Mesothelial cell of epicardium (in vitro differentiated cells): ENCODE data around the gene EEF1AKMT3. TPM values are rescaled to one million over a fixed set of nuclear protein-coding genes. Genes with fewer than 3 reads are reported as not detected.

ENCODE experiments used
- DNase-seq, 2 experiments: peaks; one replicate each; pipeline ENCODE4 v3.0.0; 2021; ENCODE audit warnings: low spot score in 2 of 2; ENCODE audit not compliant: unreplicated experiment in 2 of 2
- H3K27ac Mint-ChIP-seq: 2 replicates; pipeline ENCODE4 v1.8.0; 2021; ENCODE audit warnings: mixed read lengths
- H3K27me3 Mint-ChIP-seq: 2 replicates; pipeline ENCODE4 v1.8.0; 2021; ENCODE audit warnings: low read depth, mixed read lengths
- H3K36me3 Mint-ChIP-seq: 2 replicates; pipeline ENCODE4 v1.8.0; 2021; ENCODE audit warnings: mixed read lengths
- H3K4me1 Mint-ChIP-seq: 2 replicates; pipeline ENCODE4 v1.8.0; 2021; ENCODE audit warnings: mixed read lengths
- H3K4me3 Mint-ChIP-seq: 2 replicates; pipeline ENCODE4 v1.8.0; 2021; ENCODE audit warnings: mild to moderate bottlenecking, moderate library complexity, mixed read lengths
- H3K9me3 Mint-ChIP-seq: 2 replicates; pipeline ENCODE4 v1.8.0; 2021; ENCODE audit warnings: mixed read lengths
- total RNA-seq: library from RNA; stranded (reverse); gene quantifications from 3 replicates; pipeline ENCODE4 v1.2.1, GENCODE V29; 2021
- TF ChIP-seq, protein P1 (sequence below): fragments of 200-600 bp; sonication (generic); IDR thresholded peaks from one replicate; pipeline ENCODE4 v1.5.0; 2021; ENCODE audit warnings: antibody characterized with exemption; ENCODE audit not compliant: unreplicated experiment

EEF1AKMT3 gene
- total RNA-seq, 1 donor from 2014 or later: 8.7 TPM

DNA sequence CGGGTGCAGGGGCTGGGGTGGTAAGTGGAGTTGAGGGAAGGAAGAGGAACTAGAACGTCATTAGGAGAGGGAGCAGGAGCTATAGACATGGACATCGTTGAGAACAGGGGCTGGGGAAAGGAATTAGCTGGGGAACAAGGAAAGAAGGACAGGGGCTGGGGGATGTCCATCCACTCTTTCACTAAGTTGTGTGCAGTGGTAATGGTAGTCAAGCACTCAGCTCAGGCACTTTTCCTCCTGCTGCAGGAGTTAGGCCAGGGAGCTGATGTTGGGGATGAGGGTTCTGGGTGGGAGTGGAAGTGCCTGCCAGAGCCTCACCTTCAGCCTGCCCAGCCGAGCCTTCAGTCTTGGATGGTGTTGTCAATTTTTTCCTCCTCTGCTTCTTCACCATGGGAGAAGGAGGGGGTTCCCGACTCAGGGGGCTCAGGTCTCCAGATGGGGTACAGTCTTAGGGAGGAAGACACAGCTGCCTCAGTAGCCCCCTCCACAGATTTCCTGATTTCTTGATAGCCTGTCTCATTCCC lies 43.0 kb upstream of the EEF1AKMT3 start:
- H3K4me3 Mint-ChIP-seq: no peak overlapping the region
- no peak overlapping the region for H3K27ac Mint-ChIP-seq
- no peaks in the 10 kb centered on the region for H3K9me3 Mint-ChIP-seq
- H3K36me3 Mint-ChIP-seq: no peaks in the 10 kb centered on the region
- H3K27me3 Mint-ChIP-seq: peaks cover 97% of the 10 kb centered on the region
- peaks cover 4% of the 10 kb centered on the region for H3K4me1 Mint-ChIP-seq
- TF ChIP-seq, protein P1, sequence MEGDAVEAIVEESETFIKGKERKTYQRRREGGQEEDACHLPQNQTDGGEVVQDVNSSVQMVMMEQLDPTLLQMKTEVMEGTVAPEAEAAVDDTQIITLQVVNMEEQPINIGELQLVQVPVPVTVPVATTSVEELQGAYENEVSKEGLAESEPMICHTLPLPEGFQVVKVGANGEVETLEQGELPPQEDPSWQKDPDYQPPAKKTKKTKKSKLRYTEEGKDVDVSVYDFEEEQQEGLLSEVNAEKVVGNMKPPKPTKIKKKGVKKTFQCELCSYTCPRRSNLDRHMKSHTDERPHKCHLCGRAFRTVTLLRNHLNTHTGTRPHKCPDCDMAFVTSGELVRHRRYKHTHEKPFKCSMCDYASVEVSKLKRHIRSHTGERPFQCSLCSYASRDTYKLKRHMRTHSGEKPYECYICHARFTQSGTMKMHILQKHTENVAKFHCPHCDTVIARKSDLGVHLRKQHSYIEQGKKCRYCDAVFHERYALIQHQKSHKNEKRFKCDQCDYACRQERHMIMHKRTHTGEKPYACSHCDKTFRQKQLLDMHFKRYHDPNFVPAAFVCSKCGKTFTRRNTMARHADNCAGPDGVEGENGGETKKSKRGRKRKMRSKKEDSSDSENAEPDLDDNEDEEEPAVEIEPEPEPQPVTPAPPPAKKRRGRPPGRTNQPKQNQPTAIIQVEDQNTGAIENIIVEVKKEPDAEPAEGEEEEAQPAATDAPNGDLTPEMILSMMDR: no peak
- no peak for DNase-seq

DNA sequence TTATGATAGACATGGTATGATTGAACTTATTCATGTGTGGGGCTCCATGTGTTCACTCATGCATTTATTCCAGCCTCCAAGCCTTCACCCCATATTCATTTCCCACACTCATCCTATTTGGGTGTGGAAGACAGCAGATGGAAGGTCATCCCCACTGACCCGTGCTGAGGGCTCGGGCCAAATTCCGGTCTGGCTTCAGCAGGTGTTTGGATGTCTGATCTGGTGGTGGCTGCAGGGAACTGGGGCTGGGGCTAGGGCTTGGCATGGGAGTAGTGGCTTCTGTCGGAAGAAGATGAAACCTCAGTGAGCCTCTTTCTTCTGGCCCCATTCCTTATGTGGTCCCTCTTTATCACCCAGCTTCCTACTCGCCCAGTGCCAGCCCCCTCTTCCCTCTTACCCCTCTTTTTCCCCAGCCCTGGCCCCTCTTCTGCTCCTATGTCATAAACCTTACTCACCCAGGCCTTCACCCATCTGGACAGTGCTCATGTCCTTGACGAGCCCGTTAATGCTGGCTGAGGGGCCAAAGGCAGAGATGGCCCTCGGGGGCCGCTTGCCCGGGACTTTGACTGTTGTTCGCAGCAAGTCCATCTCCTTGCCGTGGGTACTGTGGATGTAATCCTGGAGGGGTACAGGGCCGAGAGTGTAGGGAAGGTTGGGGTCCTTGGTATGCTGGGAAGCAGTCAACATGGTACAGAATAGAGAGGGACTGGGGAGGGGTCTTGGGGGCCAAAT lies 41.9 kb upstream of the EEF1AKMT3 start:
- H3K4me1 Mint-ChIP-seq: peaks cover 4% of the 10 kb centered on the region
- H3K36me3 Mint-ChIP-seq: no peaks in the 10 kb centered on the region
- H3K9me3 Mint-ChIP-seq: no peaks in the 10 kb centered on the region
- DNase-seq: no peak
- no peak overlapping the region for H3K4me3 Mint-ChIP-seq
- TF ChIP-seq, protein P1: no peak
- no peak overlapping the region for H3K27ac Mint-ChIP-seq
- H3K27me3 Mint-ChIP-seq: peaks cover 97% of the 10 kb centered on the region

DNA sequence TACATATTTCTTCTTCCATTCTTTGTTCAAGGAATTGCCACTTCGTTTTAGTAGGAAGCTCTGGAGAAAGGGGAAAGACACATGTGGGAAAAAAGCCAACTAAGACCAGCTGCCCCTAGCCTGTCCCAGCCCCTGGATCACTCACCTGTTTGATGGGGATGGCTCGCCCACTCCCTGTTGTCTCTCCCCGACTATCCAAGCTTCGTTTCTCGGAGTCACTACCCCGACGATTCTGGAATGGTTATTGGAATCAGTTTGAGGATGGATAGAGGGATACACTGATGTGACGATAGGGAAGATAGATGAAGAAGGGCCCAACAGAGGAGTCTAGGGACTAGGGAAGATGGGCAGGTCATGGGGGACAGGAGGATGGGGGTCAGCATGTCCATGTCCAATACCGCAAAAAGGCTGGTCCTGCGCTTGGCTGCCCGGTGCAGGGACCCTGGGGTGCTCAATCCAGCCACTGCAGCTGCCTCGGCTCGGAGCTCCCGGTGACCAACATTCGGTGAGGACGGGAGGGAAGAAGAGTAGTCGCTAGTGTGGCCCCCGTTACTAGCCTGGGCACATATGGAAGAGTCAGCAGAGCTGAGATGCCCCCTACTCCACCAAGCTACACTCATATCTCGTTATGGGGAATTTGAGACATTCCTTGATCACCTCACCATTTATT lies 40.9 kb upstream of the EEF1AKMT3 start:
- H3K9me3 Mint-ChIP-seq: no peaks in the 10 kb centered on the region
- H3K27ac Mint-ChIP-seq: no peak overlapping the region
- H3K4me1 Mint-ChIP-seq: peaks cover 4% of the 10 kb centered on the region
- H3K4me3 Mint-ChIP-seq: no peak overlapping the region
- peaks cover 99% of the 10 kb centered on the region for H3K27me3 Mint-ChIP-seq
- TF ChIP-seq, protein P1: no peak
- no peaks in the 10 kb centered on the region for H3K36me3 Mint-ChIP-seq
- DNase-seq: no peak

DNA sequence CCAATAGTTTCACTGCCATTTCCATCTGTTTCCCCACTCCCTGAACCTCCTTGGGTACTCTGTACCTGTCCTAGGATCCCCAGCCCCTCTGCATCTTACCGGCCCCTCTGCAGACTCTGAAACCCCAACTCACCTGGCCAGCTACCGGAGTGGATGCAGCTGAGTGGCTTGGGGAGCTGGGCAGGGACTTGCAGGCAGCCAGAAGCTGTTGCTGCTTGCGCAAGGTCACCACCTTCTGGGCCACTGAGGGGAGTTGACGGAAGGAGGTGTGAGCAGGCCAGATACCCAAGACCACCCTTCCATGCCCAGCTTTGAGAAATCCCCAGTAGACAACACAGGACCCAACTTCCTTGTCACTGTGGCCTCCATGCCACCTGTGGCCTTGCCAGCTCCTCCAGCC lies 40.1 kb upstream of the EEF1AKMT3 start:
- Mint-ChIP-seq H3K4me1 (peaks cover 10% of the 10 kb centered on the region), H3K9me3 (no peaks in the 10 kb centered on the region), H3K27ac (no peak overlapping the region), H3K27me3 (peaks cover 100% of the 10 kb centered on the region), H3K4me3 (no peak overlapping the region), H3K36me3 (no peaks in the 10 kb centered on the region)
- no peak for DNase-seq
- TF ChIP-seq, protein P1: no peak

DNA sequence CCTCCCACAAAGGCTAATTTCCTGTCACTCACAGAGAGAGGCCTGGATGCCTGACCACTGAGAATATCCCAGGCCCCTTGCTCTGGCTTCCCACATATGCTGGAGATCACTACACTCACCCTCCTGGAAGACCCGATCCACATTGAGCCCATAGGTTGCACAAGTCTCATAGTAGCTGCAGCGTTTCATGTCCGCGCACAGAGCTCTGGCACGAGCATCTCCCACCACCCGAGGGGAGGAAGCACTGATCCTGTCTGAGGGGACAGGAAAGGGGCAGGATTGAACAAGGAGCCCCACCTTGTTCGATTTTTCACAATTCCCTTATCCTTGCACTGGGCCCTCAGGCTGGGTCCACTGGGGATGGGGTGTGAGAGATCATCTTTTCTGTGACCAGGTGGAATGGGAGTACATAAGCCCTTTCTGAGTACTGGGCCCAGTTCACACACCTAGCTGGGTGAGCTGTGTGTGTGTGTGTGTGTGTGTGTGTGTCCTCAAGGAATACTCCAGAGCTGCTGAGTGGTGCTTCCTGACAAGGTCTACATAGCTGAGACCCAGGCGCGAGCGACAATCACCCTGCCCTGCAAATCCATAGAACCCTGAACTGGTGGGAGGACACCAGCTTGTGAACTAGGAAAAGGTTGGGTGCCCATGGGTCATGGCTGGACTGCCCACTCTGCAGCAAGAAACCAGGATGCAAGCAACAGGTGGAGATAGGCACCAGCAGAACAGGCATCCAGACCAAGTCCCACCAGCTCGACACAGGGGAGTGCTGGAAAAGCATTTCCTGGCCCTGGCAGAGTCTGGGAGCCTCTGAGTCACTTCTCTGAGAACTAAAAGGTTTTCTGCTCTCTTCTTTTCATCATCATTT lies 39.5 kb upstream of the EEF1AKMT3 start:
- TF ChIP-seq, protein P1: no peak
- H3K9me3 Mint-ChIP-seq: no peaks in the 10 kb centered on the region
- no peak for DNase-seq
- H3K4me1 Mint-ChIP-seq: peaks cover 10% of the 10 kb centered on the region
- H3K27ac Mint-ChIP-seq: no peak overlapping the region
- peaks cover 93% of the 10 kb centered on the region for H3K27me3 Mint-ChIP-seq
- no peaks in the 10 kb centered on the region for H3K36me3 Mint-ChIP-seq
- no peak overlapping the region for H3K4me3 Mint-ChIP-seq
